Thyroid gland (tissue), 4 donors: ENCODE results near the gene RBMS1.

Experiments used
- POLR2A ChIP-seq, 2 donors: fragments of 450-650 bp; IDR thresholded peaks; one replicate each; pipeline ENCODE4 v1.6.1; 2017; ENCODE audit warnings: antibody characterized with exemption in 2 of 2, mild to moderate bottlenecking in 2 of 2, moderate library complexity in 1 of 2
- TF ChIP-seq, protein P1 (sequence below), 6 experiments: fragments of 200-600 bp in 3 of 6; fragments of 450-650 bp in 3 of 6; sonication (generic) in 3 of 6; IDR thresholded peaks; one replicate each; pipeline ENCODE4 v1.5.1; 2016 to 2019; ENCODE audit warnings: antibody characterized with exemption in 6 of 6, mild to moderate bottlenecking in 2 of 6, inconsistent platforms in 1 of 6, moderate library complexity in 1 of 6

DNA sequence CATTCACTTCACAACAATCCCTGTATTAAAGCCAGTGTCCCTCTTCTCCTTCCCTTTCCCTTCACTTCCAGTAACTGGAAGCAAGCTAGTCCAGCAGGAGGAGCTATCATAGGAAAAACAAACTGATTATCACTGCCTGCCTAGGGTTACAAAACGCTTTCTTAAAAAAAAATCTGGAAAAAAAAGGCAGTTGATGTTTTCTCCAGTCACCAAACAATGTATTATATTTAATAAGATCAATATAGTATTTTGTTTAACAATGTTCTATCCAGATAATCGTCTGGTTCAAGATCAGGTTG lies 214.8 kb downstream of the RBMS1 start:
- TF ChIP-seq, protein P1, sequence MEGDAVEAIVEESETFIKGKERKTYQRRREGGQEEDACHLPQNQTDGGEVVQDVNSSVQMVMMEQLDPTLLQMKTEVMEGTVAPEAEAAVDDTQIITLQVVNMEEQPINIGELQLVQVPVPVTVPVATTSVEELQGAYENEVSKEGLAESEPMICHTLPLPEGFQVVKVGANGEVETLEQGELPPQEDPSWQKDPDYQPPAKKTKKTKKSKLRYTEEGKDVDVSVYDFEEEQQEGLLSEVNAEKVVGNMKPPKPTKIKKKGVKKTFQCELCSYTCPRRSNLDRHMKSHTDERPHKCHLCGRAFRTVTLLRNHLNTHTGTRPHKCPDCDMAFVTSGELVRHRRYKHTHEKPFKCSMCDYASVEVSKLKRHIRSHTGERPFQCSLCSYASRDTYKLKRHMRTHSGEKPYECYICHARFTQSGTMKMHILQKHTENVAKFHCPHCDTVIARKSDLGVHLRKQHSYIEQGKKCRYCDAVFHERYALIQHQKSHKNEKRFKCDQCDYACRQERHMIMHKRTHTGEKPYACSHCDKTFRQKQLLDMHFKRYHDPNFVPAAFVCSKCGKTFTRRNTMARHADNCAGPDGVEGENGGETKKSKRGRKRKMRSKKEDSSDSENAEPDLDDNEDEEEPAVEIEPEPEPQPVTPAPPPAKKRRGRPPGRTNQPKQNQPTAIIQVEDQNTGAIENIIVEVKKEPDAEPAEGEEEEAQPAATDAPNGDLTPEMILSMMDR (IDR thresholded peaks at IDR 0.05): peak in 4 of 6 experiments; percentile 31 to 48 (median 37)
- TF ChIP-seq POLR2A (IDR thresholded peaks at IDR 0.05): no peak
